ENCODE results near the gene ATG9A.

ATG9A gene

DNA sequence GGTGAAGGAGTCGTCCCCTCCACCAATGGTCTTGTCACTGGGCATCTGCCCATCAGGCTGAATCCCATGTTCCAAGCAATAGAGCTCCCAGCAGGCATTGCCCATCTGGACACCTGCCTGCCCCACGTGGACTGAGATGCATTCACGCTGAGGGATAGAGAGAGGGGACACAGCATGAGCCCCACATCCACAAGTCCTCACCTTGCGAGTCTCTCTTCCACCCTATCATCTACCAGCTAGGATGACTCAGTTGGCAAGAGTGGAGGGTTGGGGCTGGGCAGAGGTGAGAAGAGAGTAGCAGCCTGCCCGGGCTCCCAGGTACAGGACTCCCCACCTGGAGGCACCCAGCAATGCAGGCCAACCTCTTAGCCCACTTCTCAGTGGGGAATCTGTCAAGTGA, 22.6 kb upstream of the ATG9A start:
- FAIRE-seq = no peak

- FAIRE-seq = no peak
These were observed 22.2 kb upstream of the ATG9A start for GRCh38 chr2:219251656-219252055.

DNA sequence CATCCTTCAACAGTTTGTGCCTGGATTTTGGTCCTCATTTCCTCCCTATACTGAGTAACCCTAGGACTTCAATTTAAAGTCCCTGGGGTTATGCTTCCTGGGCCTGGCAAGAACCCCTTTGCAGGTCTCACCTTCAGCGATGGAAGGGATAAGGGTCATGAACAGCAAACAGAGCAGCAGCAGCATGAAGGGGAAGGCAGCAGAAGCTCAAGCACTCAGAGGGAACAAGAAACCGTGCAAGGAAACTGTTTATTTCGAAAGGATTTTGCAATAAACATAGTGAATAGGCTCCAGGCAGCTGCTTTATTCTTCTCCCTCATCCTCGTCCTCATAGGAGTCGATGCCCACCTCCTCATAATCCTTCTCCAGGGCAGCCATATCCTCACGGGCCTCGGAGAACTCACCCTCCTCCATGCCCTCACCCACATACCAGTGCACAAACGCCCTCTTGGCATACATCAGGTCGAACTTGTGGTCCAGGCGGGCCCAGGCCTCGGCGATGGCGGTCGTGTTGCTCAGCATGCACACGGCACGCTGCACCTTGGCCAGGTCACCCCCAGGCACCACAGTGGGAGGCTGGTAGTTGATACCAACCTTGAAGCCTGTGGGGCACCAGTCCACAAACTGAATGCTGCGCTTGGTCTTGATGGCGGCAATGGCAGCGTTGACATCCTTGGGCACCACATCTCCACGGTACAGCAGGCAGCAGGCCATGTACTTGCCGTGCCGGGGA, 20.8 kb upstream of the ATG9A start:
- no peak for FAIRE-seq

- no peak for FAIRE-seq
These were observed 20.0 kb upstream of the ATG9A start for GRCh38 chr2:219249203-219249980.

DNA sequence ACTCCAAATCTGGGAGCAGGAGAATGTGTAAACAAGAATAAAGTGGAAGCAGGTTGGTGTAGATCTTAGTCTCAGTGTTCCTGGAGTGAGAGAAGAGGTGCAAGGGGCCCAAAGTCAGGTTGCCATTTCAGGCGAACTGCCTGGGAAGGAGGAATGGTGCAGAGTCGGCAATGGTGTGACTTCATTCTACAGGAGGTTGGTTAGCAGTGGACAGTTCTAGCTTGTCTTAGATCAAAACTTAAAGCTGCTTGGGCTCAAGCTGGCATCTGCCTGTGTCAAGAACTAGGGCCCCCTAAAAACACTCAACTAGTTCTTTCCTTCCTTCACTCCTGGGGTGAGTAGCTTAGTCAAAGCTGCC, 19.4 kb upstream of the ATG9A start:
- no peak for FAIRE-seq

DNA sequence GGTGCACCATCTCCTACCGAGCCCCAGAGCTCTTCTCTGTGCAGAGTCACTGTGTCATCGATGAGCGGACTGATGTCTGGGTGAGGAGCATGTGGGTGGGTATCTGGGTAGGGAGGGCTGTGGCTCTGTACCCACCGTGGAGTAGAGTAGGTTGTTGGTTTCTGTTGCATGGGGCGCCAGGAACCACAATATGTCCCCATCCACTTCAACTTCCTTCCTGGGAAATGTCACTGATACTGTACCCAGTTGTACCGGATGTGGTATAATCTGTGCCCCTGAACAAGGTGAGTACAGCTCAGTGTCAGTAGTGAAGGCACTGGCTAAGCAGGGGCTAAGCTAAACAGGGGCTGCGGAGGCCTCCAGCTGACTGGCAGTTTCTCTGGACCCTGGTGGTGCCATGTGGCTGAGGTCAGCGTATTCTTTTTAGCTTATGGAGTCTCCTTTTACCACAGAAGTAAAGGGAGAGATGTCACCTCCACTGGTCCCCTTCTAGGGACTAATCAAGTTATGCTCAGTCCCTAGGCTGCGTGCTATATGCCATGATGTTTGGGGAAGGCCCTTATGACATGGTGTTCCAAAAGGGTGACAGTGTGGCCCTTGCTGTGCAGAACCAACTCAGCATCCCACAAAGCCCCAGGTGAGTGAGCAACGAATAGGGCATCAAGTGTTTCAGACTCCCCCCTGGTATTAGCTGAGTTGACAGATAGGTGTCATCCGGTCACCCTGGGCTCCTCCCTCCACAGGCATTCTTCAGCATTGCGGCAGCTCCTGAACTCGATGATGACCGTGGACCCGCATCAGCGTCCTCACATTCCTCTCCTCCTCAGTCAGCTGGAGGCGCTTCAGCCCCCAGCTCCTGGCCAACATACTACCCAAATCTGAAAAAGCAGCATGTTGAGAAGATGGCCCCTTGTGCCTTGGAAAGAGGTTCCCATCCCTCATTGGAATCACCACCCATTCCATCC, 18.5 kb upstream of the ATG9A start:
- FAIRE-seq = no peak

DNA sequence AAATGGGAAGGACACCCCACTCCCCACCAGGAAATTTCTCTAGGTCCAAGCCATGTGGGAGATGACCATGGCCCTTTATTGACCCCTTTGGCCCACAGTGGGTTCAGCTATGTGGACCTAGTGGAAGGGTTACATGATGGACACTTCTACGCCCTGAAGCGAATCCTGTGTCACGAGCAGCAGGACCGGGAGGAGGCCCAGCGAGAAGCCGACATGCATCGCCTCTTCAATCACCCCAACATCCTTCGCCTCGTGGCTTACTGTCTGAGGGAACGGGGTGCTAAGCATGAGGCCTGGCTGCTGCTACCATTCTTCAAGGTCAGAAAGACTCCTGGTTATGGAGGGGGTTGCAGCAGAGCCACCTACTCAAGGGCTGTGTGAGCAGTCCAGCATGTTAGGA, 17.1 kb upstream of the ATG9A start:
- no peak for FAIRE-seq

DNA sequence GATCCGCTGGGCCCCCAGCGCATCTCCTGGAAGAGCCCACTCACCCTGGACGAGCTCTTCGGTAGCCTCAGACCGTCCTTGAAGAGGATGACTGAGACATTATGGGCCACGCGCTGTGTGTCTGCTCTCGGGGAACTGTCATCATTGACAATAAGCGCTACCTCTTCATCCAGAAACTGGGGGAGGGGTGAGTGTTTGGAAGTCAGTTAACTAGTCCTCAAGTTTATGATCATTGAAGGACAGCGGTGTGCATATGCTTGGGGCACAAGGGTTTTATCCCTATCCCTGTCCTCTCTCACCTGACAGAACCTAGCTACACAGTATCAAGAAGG, 16.4 kb upstream of the ATG9A start:
- no peak for FAIRE-seq

- FAIRE-seq = no peak
These were observed 15.9 kb upstream of the ATG9A start, which contains the start of the genes GLB1L and STK16 for GRCh38 chr2:219245148-219245898. GLB1L (minus strand) TSS chr2:219245444; CDS start chr2:219243573, 1,871 bp downstream. STK16 (plus strand) TSS chr2:219245479; CDS start chr2:219246000, 521 bp downstream.

DNA sequence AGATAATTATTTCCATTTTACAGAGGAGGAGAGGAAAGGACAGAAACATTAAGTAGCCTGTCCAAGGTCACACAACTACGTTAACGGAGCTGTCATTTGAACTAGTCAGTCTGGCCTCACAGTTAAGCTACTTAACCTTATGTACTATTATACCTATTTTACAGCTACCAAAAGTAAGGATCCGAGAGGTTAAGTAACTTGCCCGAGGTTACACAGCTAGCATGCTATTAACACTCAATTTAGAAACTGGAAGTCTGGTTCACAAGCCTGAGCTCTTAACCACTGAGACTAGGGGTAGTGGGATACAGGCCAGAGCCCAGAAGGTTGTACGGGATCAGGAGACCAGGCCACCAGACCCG, 15.3 kb upstream of the ATG9A start:
- no peak for FAIRE-seq

DNA sequence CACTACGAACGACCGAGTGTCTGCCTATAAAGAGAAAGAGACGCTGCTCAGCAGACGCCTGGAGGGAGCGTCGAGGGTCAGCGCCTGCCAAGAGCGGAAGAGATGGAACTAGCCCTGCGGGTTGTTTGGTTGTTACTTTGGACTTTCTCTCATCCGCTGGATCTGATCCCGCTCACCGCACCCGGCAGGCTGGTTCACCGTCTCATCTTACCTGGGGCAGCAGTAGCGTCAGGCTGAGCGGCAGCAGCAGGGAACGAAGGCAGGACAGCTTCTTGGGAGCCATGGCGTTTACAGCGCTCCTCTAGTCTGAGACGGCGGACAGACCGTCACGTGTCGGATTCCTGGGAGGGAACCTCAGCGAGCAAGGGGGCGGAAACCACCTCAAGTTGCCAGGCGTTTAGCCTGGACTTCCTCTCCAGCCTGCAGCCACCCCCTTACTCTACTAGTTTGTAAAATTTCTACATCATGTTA, 13.9 kb upstream of the ATG9A start:
- FAIRE-seq = no peak

DNA sequence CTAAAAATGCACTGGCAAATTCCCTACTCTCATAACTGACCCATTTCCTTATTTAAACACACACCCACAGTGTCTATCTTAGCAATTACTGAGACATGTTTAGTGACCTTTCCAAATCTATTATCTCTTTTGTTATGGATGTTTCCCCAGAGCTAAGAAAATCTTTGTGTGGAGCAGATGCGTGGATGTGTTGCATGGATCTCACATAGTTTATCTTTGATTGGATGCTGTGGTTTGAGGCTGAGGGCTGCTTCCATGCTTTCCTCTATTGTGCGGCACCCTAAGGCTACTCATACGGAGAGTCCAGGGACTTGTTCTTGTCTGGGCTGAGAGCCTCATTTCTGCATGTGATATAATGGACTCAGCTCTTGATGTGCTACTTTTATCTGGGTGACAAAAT, 4.9 kb upstream of the ATG9A start:
- no peak for FAIRE-seq

DNA sequence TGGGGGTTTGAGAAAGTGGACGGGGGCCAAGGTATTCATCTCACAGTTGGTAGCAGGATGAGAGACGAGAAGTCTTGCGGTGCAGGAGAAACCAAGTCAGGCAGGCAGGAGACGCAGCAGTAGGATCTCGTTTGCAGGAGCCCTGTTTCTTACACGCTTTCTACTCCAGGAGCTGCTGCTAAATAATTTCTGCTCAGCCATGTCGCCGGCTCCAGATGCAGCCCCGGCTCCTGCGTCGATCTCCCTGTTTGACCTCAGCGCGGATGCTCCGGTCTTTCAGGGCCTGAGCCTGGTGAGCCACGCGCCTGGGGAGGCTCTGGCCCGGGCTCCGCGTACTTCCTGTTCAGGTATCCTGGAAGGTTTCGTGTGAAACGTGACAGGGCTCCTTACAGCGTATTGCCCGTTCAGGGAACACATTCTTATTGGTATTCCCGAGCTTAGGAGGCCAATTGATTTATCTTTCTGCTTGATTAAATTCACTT, 664 bp upstream of the ATG9A start:
- no peak for FAIRE-seq

- no peak for FAIRE-seq
These were observed 528 bp downstream of the ATG9A start for GRCh38 chr2:219228911-219229304.

- FAIRE-seq = no peak
These were observed 1.2 kb downstream of the ATG9A start for GRCh38 chr2:219228041-219228910.

GRCh38 chr2:219225350-219225749, 4.1 kb downstream of the ATG9A start:
- no peak for FAIRE-seq

DNA sequence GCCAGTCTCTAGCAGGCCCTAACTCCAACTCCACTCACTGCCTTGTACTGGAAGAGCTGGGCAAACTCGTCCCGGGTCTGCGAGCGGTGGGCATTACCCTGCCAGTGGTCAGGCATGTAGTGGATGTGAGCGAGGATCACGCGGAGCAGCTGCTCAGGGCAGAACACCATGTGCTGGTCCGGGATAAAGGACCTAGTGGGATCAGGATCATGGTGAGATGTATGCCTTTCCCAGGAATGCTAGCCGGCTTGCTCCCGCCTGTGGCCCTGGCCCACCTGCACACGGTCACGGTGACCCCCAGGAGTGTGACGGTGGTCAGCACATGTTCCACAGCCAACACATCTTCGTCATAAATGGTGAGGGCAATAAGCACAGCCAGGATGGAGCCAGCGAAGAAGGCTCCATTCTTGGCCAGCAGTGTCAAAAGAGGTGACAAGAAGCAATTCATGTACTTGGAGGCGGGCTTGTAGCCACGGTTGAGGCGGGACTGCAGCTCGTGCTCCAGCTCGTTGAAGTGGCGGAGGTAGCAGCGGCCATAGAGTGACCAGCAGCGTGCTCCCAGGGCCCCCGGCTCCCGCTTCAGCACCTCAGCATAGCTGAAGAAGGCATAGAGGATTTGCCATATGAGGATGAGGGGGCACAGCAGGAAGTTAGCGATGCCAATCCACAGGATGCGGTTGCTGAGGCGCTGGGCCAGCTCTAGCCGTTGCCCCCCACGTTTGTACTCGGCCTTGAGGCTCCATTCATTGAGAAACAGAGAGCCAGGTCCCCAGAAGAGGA, 5.4 kb downstream of the ATG9A start:
- no peak for FAIRE-seq

- no peak for FAIRE-seq
These were observed 7.4 kb downstream of the ATG9A start for GRCh38 chr2:219221957-219222518.

- FAIRE-seq = no peak
These were observed 8.6 kb downstream of the ATG9A start for GRCh38 chr2:219220652-219221402.

Data from A204.1 (cell line).